Measurements from ENCODE around the gene ASIC3. TPM values are rescaled to one million over a fixed set of nuclear protein-coding genes. Genes with fewer than 3 reads are reported as not detected.

Gene ASIC3
- total and polyA plus RNA-seq, 2 experiments from 2014 or later: 2.1 to 4.5 TPM

GRCh38 chr7:151061213-151062110 is 13.1 kb downstream of the ASIC3 start:
- Histone ChIP-seq H3K79me2 (peaks cover 53% of the 10 kb centered on the region), H4K20me1 (ENCODE audit: insufficient read depth, poor library complexity, severe bottlenecking) (peaks cover 27% of the 10 kb centered on the region), H3K4me1 (ENCODE audit: insufficient read depth) (peaks cover 44% of the 10 kb centered on the region), H3K4me2 (peak overlapping the region; percentile 88), H3K27ac (peak overlapping the region; percentile 97), H3K9me2 (replicated peaks; ENCODE audit: insufficient read depth) (no peaks in the 10 kb centered on the region), H3K36me3 (replicated peaks; ENCODE audit: insufficient read depth, low read depth) (no peaks in the 10 kb centered on the region), H3K4me3 (no peak overlapping the region), H3K27me3 (no peaks in the 10 kb centered on the region), H2AFZ (no peak overlapping the region), H3K9me3 (ENCODE audit: low read depth) (no peaks in the 10 kb centered on the region)
- no peak for TF ChIP-seq EZH2 (IDR thresholded peaks at IDR 0.05; ENCODE audit: borderline replicate concordance)
- TF ChIP-seq EZH2phosphoT487 (IDR thresholded peaks at IDR 0.05; ENCODE audit: low read depth, severe bottlenecking, unreplicated experiment): no peak
- no peak for TF ChIP-seq CTCF (IDR thresholded peaks at IDR 0.05; ENCODE audit: poor library complexity)
- DNase-seq (ENCODE audit: low spot score): no peak
- WGBS (ENCODE audit: low lambda C conversion rate, missing lambda C conversion rate): 64% methylated on average over 32 of the region's 33 CpGs

GRCh38 chr7:151062111-151062398 is 13.7 kb downstream of the ASIC3 start:
- peak overlapping the region; percentile 88 for H3K4me2 ChIP-seq
- no peak overlapping the region for H3K4me3 ChIP-seq
- peaks cover 27% of the 10 kb centered on the region for H4K20me1 ChIP-seq (ENCODE audit: insufficient read depth, poor library complexity, severe bottlenecking)
- H3K79me2 ChIP-seq: peaks cover 49% of the 10 kb centered on the region
- DNase-seq (ENCODE audit: low spot score): no peak
- H2AFZ ChIP-seq: no peak overlapping the region
- TF ChIP-seq CTCF (IDR thresholded peaks at IDR 0.05; ENCODE audit: poor library complexity) (no peak), EZH2 (IDR thresholded peaks at IDR 0.05; ENCODE audit: borderline replicate concordance) (no peak)
- no peaks in the 10 kb centered on the region for H3K27me3 ChIP-seq
- H3K36me3 ChIP-seq (replicated peaks; ENCODE audit: insufficient read depth, low read depth): no peaks in the 10 kb centered on the region
- H3K9me2 ChIP-seq (replicated peaks; ENCODE audit: insufficient read depth): no peaks in the 10 kb centered on the region
- H3K4me1 ChIP-seq (ENCODE audit: insufficient read depth): peaks cover 40% of the 10 kb centered on the region
- peak overlapping the region; percentile 97 for H3K27ac ChIP-seq
- no peaks in the 10 kb centered on the region for H3K9me3 ChIP-seq (ENCODE audit: low read depth)
- 20% methylated on average over 7 of the region's 11 CpGs for WGBS (ENCODE audit: low lambda C conversion rate, missing lambda C conversion rate)

- no peak overlapping the region for H3K4me3 ChIP-seq
- no peaks in the 10 kb centered on the region for H3K27me3 ChIP-seq
- WGBS (ENCODE audit: low lambda C conversion rate, missing lambda C conversion rate): 14% methylated on average over 37 of the region's 43 CpGs
- peaks cover 39% of the 10 kb centered on the region for H3K4me1 ChIP-seq (ENCODE audit: insufficient read depth)
- TF ChIP-seq CTCF (IDR thresholded peaks at IDR 0.05; ENCODE audit: poor library complexity) (no peak), EZH2 (IDR thresholded peaks at IDR 0.05; ENCODE audit: borderline replicate concordance) (no peak), EZH2phosphoT487 (IDR thresholded peaks at IDR 0.05; ENCODE audit: low read depth, severe bottlenecking, unreplicated experiment) (no peak)
- H3K79me2 ChIP-seq: peaks cover 47% of the 10 kb centered on the region
- DNase-seq (ENCODE audit: low spot score): peak; percentile 95
- no peaks in the 10 kb centered on the region for H3K9me3 ChIP-seq (ENCODE audit: low read depth)
- H3K9me2 ChIP-seq (replicated peaks; ENCODE audit: insufficient read depth): no peaks in the 10 kb centered on the region
- H4K20me1 ChIP-seq (ENCODE audit: insufficient read depth, poor library complexity, severe bottlenecking): peaks cover 27% of the 10 kb centered on the region
- no peaks in the 10 kb centered on the region for H3K36me3 ChIP-seq (replicated peaks; ENCODE audit: insufficient read depth, low read depth)
- no peak overlapping the region for H2AFZ ChIP-seq
- peak overlapping the region; percentile 83 for H3K4me2 ChIP-seq
- peak overlapping the region; percentile 96 for H3K27ac ChIP-seq
These were observed 14.3 kb downstream of the ASIC3 start for GRCh38 chr7:151062399-151063211.
